Cardiac atrium fibroblast (primary cell): ENCODE results near the gene VAMP3. TPM values are rescaled to one million over a fixed set of nuclear protein-coding genes. Genes with fewer than 3 reads are reported as not detected.

Source experiments
- total RNA-seq: library from RNA; depleted of rRNA; stranded (reverse); fragments of >200 nt; gene quantifications from 2 replicates; pipeline ENCODE4 v1.2.3, GENCODE V29; 2015

VAMP3 gene, protein sequence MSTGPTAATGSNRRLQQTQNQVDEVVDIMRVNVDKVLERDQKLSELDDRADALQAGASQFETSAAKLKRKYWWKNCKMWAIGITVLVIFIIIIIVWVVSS
- 115 and 131 TPM in 2 replicates for total RNA-seq

DNA sequence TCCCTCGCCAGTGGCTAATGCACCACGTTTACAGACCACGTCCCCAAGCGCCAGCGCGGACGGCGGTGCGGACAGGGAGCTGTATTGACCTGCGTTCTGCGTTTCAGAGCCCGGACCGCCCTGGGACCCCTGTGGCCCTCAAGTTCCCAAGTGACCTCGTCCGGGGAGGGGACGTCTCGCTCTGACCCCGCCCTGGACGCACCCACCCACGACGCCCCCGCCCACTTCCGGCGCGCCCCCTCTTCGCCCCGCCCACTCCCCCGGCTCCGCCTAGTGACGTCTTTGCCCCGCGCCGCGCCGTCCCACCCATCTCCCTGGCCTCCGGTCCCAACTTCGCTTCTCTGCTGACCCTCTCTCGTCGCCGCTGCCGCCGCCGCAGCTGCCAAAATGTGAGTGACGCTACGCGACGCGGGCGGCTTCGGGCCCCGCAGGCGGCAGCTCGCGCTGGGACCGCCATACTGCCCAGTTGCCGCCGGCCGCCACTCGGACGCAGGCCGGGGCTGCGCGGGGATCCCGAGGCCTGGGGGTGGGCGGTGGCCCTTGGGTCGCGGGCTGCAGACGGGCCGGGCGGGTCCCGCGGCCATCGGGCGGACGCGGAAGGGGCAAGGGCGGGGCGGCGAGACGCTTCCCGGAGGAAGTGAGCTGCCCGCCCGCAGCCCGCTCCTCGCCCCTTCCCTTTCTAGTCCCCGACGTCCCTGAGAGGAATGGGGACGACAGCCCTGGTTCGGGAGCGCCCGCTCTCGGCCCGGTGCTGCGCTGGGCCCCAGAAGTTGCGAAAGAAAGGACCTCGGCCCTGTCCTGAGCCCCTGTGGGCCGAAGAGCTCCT, at the start of gene VAMP3:
TSS of gene VAMP3 (plus strand) at position 300 of the 826 bp plus-strand sequence. CDS start at position 388, 88 bp downstream.

DNA sequence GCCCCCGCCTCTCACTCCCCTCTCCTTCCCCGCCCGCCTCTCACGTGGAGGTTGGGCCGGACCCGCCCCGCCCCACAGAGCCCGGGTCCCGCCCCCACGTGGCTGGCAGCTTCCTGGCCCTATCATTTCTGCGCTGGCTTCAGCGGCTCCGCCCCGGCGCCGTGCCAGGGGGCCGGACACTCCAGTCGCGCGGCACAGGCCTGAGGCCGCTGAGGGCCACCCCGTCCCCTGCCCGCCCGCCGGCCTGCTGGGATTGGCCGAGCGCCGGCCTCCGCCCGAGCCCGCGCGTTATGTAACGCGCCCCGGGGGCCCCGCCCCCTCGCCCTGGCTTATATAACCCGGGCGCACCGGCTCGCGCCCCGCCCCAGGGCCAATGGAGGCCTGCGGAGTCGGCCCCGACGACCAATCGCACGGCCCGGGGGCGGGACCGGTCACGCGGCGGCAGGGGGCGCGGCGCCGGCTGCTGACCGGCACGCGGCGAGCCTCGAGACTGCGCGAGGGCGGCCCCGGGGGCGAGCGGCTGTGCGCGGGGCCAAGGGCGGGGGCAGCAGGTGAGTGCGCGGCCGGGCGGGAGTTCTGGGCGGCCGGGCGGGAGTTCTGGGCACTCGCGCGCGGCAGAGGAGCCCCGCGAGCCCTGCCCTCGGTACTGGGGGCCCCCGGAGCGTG, 12.9 kb downstream of the VAMP3 start, which contains the start of gene PER3:
TSS of gene PER3 (plus strand) at position 466 of the 666 bp plus-strand sequence. CDS start 587 bp downstream, outside the sequence.

Other genes starting within 250 kb of the VAMP3 start
- gene PER3, start 13.0 kb downstream of the VAMP3 start, total RNA-seq, result 0.97 and 1.4 TPM in 2 replicates
- not detected in 2 replicates for gene UTS2, start 81.8 kb downstream of the VAMP3 start, total RNA-seq
- gene TNFRSF9, start 169.5 kb downstream of the VAMP3 start, total RNA-seq, result 0.81 TPM in 1 of 2 replicates, not detected in the other
- gene PARK7, start 190.4 kb downstream of the VAMP3 start, total RNA-seq, result 210 and 220 TPM in 2 replicates